Stimulated activated CD8-positive, alpha-beta memory T cell treated with anti-CD3 and anti-CD28 coated beads, Interleukin-15, amount 100 ng/mL, for 4 hours (primary cell): ENCODE results near the gene SLCO2B1.

Source experiments
- DNase-seq, 2 donors: peaks; one replicate each; pipeline ENCODE4 v3.0.0-alpha.2; 2020; ENCODE audit warnings: low read depth in 2 of 2

Gene SLCO2B1

DNA sequence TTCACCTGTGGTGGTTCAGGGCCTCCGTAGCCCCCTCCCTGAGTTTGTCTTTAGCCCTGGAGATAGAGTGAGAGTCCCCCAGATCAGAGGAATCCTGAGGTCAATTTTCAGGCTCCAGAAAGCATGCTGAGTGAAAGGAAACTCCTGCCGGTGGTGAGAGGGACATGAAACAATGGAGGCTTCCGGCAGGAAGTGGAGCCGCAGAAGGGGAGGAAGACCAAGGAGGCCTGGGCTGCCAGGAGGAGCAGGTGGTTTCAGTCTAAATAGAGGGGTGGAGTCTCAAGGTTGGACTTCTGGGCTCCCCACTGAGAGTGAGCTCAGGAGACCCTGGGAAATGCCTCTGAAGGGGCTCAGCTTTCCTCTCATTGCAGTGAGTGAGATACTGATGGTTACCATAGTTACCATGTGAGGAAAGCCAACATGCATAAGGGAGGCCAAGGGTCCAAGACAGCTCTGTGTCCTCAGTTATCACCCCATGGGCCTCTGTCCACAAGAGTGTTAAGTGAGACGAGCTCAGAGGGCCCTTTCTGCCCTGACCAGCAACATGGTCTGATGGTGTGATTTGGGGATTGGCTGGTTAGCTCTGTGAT lies 10.7 kb downstream of the SLCO2B1 start:
- no peak for DNase-seq

DNA sequence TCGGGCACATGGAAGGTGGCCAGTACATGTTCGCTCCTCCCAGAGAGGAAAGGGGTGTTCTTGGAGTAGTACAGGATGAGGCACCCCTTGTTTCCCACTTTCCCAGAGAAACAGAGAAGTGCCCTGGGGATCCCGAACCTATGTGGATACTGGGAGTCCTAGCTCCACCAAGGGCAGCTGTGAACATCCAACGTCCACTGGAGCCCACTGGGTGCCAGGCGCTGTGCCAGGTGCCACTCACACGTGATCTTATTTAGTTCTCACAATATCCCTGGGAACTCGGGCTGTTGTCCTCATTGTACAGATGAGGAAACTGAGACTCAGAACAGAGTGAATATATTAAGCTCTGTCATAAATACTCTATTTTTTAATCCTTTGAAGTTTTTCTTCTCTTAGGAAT lies 12.0 kb downstream of the SLCO2B1 start:
- no peak for DNase-seq

GRCh38 chr11:75163921-75164849 lies 13.3 kb downstream of the SLCO2B1 start:
- DNase-seq = no peak

DNA sequence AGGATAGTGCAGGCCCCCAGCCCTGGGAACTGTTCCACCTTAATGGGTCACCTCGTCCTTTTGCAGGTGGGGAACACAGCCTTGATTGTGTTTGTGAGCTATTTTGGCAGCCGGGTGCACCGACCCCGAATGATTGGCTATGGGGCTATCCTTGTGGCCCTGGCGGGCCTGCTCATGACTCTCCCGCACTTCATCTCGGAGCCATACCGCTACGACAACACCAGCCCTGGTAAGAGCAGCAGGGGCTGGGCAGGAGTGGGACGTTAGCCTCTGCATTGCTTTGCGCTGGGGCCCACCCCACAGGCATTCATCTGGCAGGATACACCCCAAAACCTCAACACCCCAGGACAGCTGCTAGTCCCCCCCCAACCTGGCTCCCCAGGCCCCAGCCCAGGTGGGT lies 14.8 kb downstream of the SLCO2B1 start:
- DNase-seq = no peak

GRCh38 chr11:75166791-75167190 lies 15.9 kb downstream of the SLCO2B1 start:
- no peak for DNase-seq

DNA sequence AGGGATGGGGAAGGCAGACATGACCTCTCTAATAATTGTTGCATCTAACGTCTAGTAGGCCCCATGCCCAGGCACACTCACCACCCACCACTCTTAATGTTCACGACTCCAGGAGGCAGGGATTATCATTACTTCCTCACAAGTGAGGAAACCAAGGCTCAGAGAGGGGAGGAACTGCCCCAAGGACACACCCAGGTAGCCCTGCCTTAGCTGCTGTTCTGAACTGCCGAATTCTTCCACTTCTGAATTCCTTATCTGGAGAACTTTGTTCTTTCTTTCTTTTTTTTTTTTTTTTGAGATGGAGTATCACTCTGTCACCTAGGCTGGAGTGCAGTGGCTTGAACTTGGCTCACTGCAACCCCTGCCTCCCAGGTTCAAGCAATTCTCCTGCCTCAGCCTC lies 16.7 kb downstream of the SLCO2B1 start:
- DNase-seq = no peak

- DNase-seq = no peak
Measured at GRCh38 chr11:75169101-75169885, 18.4 kb downstream of the SLCO2B1 start.

DNA sequence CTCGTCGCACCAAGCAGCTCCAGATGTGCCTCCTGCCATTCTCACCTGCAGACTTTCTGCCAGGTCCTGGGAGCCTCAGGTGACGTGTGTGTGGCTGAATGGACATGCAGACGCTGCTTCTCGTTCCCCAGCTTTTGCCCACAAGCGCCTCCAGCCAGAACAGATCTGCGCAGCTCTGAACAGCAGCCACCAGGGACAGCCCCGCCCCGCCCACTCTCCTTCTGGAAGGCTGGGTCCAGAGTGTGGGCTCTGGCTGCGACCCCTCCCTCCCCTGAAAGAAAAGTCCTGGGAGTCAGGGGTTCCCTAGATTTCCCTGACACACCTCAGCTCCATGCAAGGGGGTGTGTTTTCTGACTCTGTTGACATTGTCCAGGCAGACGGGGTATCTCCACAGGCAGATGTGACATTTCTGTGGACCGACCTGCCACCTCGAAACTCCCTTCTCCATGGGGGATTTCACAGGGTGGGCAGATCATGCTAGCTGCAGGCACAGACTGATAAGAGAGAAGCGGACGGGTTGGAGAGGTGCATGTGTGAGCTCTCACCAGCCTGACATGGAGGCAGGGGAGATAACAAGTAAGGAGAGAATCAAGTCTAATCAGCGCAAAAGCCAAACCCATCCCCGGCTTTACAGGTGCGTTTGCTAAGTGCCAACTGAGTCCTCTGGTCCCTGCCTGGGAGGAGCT lies 19.8 kb downstream of the SLCO2B1 start:
- no peak for DNase-seq

DNA sequence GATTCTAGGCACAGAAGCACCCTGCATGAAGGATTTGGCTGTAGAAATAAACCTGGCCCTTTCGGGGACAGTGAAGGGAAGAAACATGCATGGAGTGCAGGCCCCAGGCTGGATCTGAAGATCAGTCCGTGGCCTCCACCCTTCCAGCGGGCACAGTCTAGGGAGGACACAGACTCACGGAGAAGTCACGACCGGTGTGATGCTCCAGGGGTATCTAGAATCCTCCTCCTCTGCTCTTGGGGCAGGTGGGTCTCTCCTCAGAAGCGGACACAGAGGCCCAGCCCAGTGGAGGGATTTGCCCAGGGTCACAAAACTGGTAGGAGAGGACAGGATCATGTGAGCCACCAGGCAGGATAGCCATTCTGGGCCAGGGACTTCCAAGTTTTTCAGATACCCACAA lies 22.4 kb downstream of the SLCO2B1 start:
- DNase-seq = no peak

DNA sequence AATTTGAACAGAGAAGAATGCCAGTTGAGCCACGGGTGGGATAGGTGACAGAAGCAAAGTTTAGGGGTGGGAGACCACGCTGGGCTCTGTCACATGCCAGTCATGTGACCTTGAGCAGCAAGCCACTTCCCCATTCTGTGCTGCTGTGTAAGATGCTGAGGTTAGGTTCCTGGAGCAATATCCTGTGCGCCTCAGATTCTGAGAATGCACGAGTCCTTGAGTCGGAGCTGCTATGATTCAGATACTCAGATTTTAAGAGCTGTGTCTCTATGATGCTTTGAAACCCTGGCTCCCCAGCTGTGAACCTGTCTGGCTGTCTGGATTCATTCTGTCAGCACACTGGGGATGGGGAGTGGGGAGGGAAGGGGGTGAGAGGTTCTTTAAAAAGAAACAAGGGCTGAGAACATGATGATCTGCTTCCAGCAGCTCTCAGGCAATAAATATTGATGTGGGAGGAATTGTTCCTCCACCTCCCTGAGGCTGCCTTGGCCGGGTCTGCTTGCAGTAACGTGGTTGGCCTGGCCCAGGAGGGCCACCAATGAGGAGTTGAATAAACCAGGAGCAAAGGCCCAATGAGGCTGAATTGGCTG lies 24.0 kb downstream of the SLCO2B1 start:
- DNase-seq = no peak

DNA sequence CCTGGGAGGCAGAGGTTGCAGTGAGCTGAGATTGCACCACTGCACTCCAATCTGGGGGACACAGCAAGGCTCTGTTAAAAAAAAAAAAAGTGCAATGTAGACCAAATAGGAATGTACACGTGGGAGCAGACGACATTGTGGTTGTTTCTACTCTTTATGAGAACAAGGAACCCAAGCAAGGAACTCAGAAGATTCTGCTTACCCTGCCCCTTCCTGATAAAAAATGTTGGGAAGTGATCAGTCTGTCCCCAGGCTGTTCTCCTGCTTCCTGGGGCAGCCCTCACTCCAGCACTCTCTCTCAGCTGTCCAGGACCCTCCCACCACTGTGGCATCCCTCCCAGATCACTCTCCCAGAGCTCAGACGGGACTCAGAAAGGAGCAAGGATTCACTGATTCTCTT lies 31.8 kb downstream of the SLCO2B1 start:
- no peak for DNase-seq

- no peak for DNase-seq
Measured at GRCh38 chr11:75184051-75184450, 33.1 kb downstream of the SLCO2B1 start.

- DNase-seq = no peak
Measured at GRCh38 chr11:75184757-75185425, 34.0 kb downstream of the SLCO2B1 start.

DNA sequence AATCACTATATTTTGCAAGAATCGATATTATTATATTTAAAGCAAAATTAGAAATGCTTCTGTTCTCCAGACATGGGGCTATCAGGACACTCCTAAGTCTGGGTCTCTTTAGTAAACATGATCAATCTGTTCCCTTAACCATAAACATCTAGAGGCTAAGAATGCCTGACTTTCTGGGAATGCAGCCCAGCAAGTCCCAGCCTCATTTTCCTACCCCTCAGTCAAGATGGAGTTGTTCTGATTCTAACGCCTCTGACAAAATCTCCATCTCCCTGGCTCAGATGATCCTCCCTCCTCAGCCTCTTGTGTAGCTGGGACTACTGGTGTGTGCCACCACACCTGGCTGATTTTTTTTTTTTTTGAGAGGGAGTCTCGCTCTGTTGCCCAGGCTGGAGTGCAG lies 35.0 kb downstream of the SLCO2B1 start:
- no peak for DNase-seq

- DNase-seq = no peak
Measured at GRCh38 chr11:75186999-75187398, 36.1 kb downstream of the SLCO2B1 start.

DNA sequence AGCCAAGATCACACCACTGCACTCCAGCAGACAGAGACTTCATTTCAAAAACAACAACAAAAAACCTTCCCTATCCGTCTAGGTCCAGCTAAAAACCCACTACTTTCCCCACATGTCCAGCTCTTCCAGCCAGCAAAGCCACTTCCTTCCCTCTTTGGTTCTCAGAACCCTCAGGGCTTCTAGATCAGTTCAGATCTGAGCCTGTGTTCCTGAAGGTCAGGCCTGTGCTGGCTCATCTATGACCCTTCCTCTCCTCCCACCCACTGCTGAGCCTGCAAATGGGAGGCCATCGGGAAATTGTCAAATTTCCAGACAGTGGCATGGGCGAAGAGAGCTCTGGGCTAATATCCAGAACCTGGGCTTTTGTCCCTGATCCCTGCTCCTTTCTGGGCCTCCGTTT lies 37.8 kb downstream of the SLCO2B1 start:
- DNase-seq = no peak

GRCh38 chr11:75189108-75189507 lies 38.2 kb downstream of the SLCO2B1 start:
- no peak for DNase-seq

- no peak for DNase-seq
Measured at GRCh38 chr11:75189911-75190310, 39.0 kb downstream of the SLCO2B1 start.

DNA sequence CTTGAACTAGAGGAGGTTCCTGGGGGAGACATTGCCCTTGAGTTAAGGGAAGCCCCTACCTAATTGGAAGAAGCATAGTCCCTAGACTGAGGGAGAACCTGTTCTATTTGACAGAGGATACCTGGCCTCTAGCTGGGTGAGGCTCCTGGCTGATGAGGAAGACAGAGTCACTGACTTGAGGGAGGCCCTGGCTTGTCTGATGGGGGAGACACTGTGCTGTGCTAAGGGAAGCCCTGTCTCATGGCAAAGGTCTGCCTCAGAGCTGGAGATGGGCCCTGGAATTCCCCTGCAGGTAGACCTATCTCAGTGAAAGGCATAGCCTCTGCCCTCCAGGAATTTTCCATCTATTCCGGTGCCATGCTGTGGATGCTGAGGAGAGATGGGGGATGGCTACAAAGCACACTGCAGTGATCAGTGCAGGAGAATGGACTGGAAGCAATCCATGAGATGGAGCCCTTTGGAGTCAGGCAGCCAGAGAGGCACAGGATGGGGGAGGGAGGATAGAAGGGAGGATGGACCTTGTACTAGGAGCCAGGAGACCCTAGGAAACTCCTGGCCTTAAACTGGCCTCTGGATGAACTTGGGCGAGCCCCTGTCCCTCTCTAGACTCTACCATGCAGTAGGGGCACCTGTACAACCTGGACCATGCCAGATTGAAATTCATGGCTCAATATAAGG lies 39.9 kb downstream of the SLCO2B1 start:
- no peak for DNase-seq

DNA sequence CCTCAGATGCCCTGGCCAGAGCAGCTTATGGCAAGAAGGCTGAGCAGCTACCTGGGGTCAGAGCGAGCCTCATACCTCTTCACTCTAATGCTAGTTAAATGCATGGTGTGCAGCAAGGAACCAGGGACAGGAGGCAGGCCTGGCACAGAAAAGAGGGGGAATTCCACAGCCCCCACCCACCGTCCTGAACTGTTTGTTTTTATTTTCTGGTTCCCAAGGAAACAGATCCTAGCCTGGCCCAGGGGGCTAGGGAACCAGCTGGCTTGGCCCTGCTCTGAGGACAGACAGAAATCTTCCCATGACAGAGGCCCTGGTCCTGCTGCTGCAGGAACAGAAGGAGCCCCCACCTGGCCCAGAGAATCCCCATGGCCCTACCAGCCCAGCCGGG lies 40.4 kb downstream of the SLCO2B1 start:
- no peak for DNase-seq

DNA sequence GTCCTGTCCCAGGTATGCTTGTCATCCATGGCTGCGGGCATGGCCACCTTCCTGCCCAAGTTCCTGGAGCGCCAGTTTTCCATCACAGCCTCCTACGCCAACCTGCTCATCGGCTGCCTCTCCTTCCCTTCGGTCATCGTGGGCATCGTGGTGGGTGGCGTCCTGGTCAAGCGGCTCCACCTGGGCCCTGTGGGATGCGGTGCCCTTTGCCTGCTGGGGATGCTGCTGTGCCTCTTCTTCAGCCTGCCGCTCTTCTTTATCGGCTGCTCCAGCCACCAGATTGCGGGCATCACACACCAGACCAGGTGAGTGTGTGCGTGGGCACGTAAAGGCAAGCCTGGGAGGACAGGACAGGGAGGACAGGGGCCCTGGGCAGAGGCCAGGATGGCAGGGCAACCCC lies 42.4 kb downstream of the SLCO2B1 start:
- no peak for DNase-seq
